ENCODE results near the gene BTN3A1.

The BTN3A1 gene

DNA sequence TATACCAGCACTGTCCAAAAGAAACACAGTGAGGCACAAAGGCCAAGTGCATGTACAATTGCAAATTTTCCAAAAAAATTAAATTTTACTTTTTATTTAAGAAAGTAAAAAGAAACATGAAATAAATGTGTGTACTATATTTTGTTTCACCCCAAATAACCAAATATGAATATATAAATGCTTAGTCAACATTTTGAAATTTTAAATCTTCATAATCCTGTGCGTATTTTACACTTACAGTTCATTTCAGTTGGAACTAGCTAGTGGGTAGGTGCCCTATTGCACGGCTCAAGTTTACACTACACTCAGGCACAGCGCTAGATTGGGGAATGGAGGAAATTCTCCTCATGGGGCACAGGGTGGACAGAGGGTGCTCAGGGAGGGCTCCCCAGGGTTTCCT is 20.3 kb downstream of the BTN3A1 start:
- no peak for TF ChIP-seq CTCF (IDR thresholded peaks at IDR 0.05; ENCODE audit: borderline replicate concordance, insufficient read depth, low read depth, low read length)

GRCh38 chr6:26426691-26427450 is 24.8 kb downstream of the BTN3A1 start:
- H3K4me3 ChIP-seq (ENCODE audit: low read depth, low read length): no peak overlapping the region
- TF ChIP-seq CTCF (IDR thresholded peaks at IDR 0.05; ENCODE audit: borderline replicate concordance, insufficient read depth, low read depth, low read length): no peak

More for the DNA sequence above, 20.3 kb downstream of the BTN3A1 start:
- no peak overlapping the region for H3K4me3 ChIP-seq (ENCODE audit: low read depth, low read length)

DNA sequence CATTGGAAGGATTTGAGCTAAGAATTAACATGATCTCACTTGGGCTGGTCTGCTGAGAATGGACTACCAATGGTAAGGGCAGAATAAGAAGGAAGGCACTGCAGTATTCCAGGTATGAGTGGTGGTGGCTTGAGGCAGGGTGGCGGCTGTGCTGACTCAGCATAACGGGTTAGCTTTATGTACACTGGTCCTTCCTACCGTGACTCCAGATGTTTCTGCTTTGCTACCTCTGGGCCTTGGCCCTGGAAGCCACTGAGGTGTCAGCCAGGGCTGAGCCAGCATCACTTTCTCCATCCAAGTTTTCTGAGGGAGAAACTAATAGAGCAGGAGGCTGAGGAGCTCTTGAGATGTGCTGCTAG is 25.4 kb downstream of the BTN3A1 start:
- no peak for TF ChIP-seq CTCF (IDR thresholded peaks at IDR 0.05; ENCODE audit: borderline replicate concordance, insufficient read depth, low read depth, low read length)
- no peak overlapping the region for H3K4me3 ChIP-seq (ENCODE audit: low read depth, low read length)

- no peak overlapping the region for H3K4me3 ChIP-seq (ENCODE audit: low read depth, low read length)
- no peak for TF ChIP-seq CTCF (IDR thresholded peaks at IDR 0.05; ENCODE audit: borderline replicate concordance, insufficient read depth, low read depth, low read length)
These were observed 26.1 kb downstream of the BTN3A1 start for GRCh38 chr6:26428206-26428605.

DNA sequence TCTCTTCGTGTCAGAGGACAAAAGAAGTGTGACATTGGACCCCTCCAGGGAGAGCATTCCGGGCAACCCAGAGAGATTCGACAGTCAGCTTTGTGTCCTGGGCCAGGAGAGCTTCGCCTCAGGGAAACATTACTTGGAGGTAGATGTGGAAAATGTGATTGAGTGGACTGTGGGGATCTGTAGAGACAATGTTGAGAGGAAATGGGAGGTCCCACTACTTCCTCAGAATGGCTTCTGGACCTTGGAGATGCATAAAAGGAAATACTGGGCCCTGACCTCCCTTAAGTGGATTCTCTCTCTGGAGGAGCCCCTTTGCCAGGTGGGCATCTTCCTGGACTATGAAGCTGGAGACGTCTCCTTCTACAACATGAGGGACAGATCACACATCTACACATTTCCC is 28.7 kb downstream of the BTN3A1 start:
- no peak overlapping the region for H3K4me3 ChIP-seq (ENCODE audit: low read depth, low read length)
- TF ChIP-seq CTCF (IDR thresholded peaks at IDR 0.05; ENCODE audit: borderline replicate concordance, insufficient read depth, low read depth, low read length): no peak

- no peak for TF ChIP-seq CTCF (IDR thresholded peaks at IDR 0.05; ENCODE audit: borderline replicate concordance, insufficient read depth, low read depth, low read length)
- H3K4me3 ChIP-seq (ENCODE audit: low read depth, low read length): no peak overlapping the region
These were observed 29.4 kb downstream of the BTN3A1 start for GRCh38 chr6:26431258-26432172.
